NB4 (cell line): Measurements from ENCODE around the gene CNNM4.

Source experiments
- MYC ChIP-seq: IDR thresholded peaks from 2 replicates; pipeline ENCODE4 v1.6.1; 2011; ENCODE audit warnings: low read depth, low read length
- TF ChIP-seq, protein P1 (sequence below): IDR thresholded peaks from one replicate; pipeline ENCODE4 v1.5.1; 2012; ENCODE audit warnings: low read depth, low read length

DNA sequence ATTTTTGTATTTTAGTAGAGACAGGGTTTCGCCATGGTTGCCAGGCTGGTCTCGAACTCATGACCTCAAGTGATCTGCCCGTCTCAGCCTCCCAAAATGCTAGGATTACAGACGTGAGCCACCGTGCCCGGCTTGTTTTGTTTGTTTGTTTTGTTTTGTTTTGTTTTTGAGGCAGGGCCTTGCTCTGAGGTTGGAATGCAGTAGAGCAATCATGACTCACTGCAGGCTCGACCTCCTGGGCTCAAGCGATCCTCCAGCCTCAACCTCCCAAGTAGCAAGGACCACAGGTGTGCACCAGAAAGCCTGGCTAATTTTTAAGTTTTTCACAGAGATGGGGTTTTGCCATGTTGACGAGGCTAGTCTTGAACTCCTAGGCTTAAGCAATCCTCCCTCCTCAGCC is 8.9 kb upstream of the CNNM4 start:
- no peak for TF ChIP-seq MYC
- TF ChIP-seq, protein P1, sequence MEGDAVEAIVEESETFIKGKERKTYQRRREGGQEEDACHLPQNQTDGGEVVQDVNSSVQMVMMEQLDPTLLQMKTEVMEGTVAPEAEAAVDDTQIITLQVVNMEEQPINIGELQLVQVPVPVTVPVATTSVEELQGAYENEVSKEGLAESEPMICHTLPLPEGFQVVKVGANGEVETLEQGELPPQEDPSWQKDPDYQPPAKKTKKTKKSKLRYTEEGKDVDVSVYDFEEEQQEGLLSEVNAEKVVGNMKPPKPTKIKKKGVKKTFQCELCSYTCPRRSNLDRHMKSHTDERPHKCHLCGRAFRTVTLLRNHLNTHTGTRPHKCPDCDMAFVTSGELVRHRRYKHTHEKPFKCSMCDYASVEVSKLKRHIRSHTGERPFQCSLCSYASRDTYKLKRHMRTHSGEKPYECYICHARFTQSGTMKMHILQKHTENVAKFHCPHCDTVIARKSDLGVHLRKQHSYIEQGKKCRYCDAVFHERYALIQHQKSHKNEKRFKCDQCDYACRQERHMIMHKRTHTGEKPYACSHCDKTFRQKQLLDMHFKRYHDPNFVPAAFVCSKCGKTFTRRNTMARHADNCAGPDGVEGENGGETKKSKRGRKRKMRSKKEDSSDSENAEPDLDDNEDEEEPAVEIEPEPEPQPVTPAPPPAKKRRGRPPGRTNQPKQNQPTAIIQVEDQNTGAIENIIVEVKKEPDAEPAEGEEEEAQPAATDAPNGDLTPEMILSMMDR, result no peak
